ENCODE data around the gene DPP8. TPM values are rescaled to one million over a fixed set of nuclear protein-coding genes. Genes with fewer than 3 reads are reported as not detected.

DPP8 gene
- total and polyA plus RNA-seq, 4 donors: 5.5 to 22.7 (median 17.5) TPM

- Histone ChIP-seq H3K27ac (ENCODE audit: low read depth in 1 of 2, low read length in 2 of 2) (no peak overlapping the region), H3K27me3 (ENCODE audit: control insufficient read depth in 4 of 4, insufficient read depth in 4 of 4, low read length in 3 of 4) (peaks cover 0 to 3% (median 0%) of the 10 kb centered on the region in 4 donors), H3K9ac (ENCODE audit: low read depth in 1 of 2, low read length in 2 of 2) (no peak overlapping the region), H3K36me3 (ENCODE audit: control insufficient read depth in 4 of 4, insufficient read depth in 3 of 4, low read depth in 1 of 4, low read length in 3 of 4) (no peaks in the 10 kb centered on the region), H3K9me3 (ENCODE audit: control insufficient read depth in 4 of 4, low read length in 3 of 4) (no peaks in the 10 kb centered on the region), H3K4me1 (ENCODE audit: control insufficient read depth in 4 of 4, insufficient read depth in 4 of 4, low read length in 3 of 4) (peaks cover 0 to 2% (median 0%) of the 10 kb centered on the region in 4 donors), H3K4me3 (ENCODE audit: low read depth in 1 of 3, low read length in 3 of 3) (no peak overlapping the region)
- 60% methylated on average over 72 of the region's 72 CpGs for WGBS
- no peak for DNase-seq (ENCODE audit: low spot score)
- TF ChIP-seq NR2F2 (IDR thresholded peaks at IDR 0.05) (no peak), ZBTB33 (IDR thresholded peaks at IDR 0.05) (no peak), YY1 (IDR thresholded peaks at IDR 0.05) (no peak), EGR1 (IDR thresholded peaks at IDR 0.05; ENCODE audit: low read depth in 2 of 2) (no peak), MAX (IDR thresholded peaks at IDR 0.05) (no peak), RXRA (IDR thresholded peaks at IDR 0.05) (no peak), RAD21 (IDR thresholded peaks at IDR 0.05) (no peak), REST (IDR thresholded peaks at IDR 0.05) (no peak), SP1 (IDR thresholded peaks at IDR 0.05) (no peak), TAF1 (conservative IDR thresholded peaks at IDR 0.05) (no peak), JUND (IDR thresholded peaks at IDR 0.05) (no peak), FOXA2 (IDR thresholded peaks at IDR 0.05) (no peak), ATF3 (IDR thresholded peaks at IDR 0.05) (no peak), FOXA1 (IDR thresholded peaks at IDR 0.05) (no peak), HNF4A (conservative IDR thresholded peaks at IDR 0.05) (no peak), HNF4G (IDR thresholded peaks at IDR 0.05) (no peak), CTCF (IDR thresholded peaks at IDR 0.05; ENCODE audit: low read depth, low read length, missing input control) (no peak), GABPA (IDR thresholded peaks at IDR 0.05 in 1 of 2, conservative IDR thresholded peaks at IDR 0.05 in 1 of 2) (no peak)
These were observed 121.8 kb downstream of the DPP8 start for GRCh38 chr15:65395567-65396202.

Data from liver (tissue), 9 donors.